ENCODE measurements around the gene TIMM9.
A peak's percentile ranks its signal among the peaks of the same experiment; 100 is the strongest.
"Not testable (repeated sequence)": the region's sequence is repeated elsewhere in the genome, so short reads cannot be mapped to it uniquely, and the experiment has no call there.

Gene TIMM9

GRCh38 chr14:58367296-58367695 is 60.0 kb downstream of the TIMM9 start:
- FAIRE-seq, result no peak
- TF ChIP-seq POLR2A (IDR thresholded peaks at IDR 0.05; ENCODE audit: low read depth, low read length), result no peak
- DNase-seq (ENCODE audit: insufficient read length, low spot score), result no peak

- TF ChIP-seq POLR2A (IDR thresholded peaks at IDR 0.05; ENCODE audit: low read depth, low read length), result no peak
- no peak for FAIRE-seq
Measured at GRCh38 chr14:58364316-58364715, 63.0 kb downstream of the TIMM9 start.

GRCh38 chr14:58362798-58363412 is 64.4 kb downstream of the TIMM9 start:
- no peak for TF ChIP-seq POLR2A (IDR thresholded peaks at IDR 0.05; ENCODE audit: low read depth, low read length)
- DNase-seq (ENCODE audit: insufficient read length, low spot score) (no peak), FAIRE-seq (peak; percentile 55)

More at GRCh38 chr14:58364316-58364715, 63.0 kb downstream of the TIMM9 start:
- no peak for DNase-seq (ENCODE audit: insufficient read length, low spot score)

GRCh38 chr14:58362272-58362671 is 65.1 kb downstream of the TIMM9 start:
- not testable (repeated sequence) for DNase-seq (ENCODE audit: insufficient read length, low spot score); FAIRE-seq

All from H54 (cell line).